ENCODE data around the gene LMOD3. TPM values are rescaled to one million over a fixed set of nuclear protein-coding genes. Genes with fewer than 3 reads are reported as not detected.

Gene LMOD3
- total RNA-seq, 2 donors from 2014 or later, result 0.11 TPM; not detected in 1

DNA sequence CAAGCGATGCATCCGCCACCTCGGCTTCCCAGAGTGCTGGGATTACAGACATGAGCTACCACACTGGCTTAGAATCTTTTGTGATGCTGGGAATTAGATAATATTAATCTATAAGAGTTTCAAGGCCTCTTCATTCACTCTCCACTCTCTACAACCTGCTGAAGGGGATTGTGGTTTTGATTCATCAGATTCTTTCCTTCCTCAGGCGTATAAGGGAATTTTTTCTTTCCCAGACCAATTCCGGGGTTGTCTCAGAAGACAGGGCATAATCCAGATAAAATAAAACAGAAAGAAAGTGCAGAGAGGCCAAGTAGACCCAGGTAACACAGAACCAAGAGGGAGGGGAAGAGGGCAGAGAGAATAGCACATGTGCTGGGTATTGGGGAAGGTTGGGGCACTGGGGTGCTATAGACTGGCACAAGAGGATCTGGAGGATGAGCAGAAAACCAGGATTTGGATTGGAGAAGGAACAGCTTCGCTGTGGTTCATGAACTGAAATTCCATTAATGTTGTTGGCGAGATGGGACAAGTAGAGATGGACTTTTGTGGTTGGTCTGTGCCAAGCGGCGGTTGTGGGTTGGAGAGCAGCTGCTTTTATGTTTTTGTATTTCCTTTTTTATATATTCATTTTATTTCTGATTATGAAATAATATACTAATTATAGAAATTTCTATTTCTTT lies 24.8 kb downstream of the LMOD3 start:
- Histone ChIP-seq H3K9me3 (no peaks in the 10 kb centered on the region), H3K4me1 (peaks cover 5% of the 10 kb centered on the region), H3K36me3 (no peaks in the 10 kb centered on the region), H3K4me3 (no peak overlapping the region), H3K27me3 (no peaks in the 10 kb centered on the region), H3K9ac (ENCODE audit: low read depth in 2 of 2, low read length in 2 of 2) (no peak overlapping the region), H3K27ac (no peak overlapping the region)
- TF ChIP-seq, protein P1, sequence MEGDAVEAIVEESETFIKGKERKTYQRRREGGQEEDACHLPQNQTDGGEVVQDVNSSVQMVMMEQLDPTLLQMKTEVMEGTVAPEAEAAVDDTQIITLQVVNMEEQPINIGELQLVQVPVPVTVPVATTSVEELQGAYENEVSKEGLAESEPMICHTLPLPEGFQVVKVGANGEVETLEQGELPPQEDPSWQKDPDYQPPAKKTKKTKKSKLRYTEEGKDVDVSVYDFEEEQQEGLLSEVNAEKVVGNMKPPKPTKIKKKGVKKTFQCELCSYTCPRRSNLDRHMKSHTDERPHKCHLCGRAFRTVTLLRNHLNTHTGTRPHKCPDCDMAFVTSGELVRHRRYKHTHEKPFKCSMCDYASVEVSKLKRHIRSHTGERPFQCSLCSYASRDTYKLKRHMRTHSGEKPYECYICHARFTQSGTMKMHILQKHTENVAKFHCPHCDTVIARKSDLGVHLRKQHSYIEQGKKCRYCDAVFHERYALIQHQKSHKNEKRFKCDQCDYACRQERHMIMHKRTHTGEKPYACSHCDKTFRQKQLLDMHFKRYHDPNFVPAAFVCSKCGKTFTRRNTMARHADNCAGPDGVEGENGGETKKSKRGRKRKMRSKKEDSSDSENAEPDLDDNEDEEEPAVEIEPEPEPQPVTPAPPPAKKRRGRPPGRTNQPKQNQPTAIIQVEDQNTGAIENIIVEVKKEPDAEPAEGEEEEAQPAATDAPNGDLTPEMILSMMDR (IDR thresholded peaks at IDR 0.05), result no peak
- no peak for DNase-seq
- intact Hi-C loops (cut with DNase I), result no loop called here

DNA sequence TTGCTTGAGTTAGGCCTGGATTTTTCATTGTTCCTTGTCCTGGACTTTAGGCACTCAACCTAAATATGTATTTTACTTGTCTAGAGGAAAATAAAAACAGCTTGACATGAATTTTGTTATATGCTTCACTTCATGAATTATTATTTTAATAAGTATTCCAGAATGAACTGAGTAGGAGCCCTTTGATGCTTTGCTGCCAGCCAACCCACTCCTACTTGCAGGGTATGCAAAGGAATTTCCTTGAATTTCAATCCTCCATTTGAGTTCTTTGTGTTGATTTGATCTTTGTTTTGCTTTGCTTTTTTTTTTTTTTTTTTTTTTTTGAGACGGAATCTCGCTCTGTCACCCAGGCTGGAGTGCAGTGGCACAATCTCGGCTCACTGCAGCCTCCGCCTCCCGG lies 26.1 kb downstream of the LMOD3 start:
- TF ChIP-seq, protein P1 (IDR thresholded peaks at IDR 0.05), result no peak
- no peak overlapping the region for H3K9ac ChIP-seq (ENCODE audit: low read depth in 2 of 2, low read length in 2 of 2)
- H3K27me3 ChIP-seq, result no peaks in the 10 kb centered on the region
- no peaks in the 10 kb centered on the region for H3K9me3 ChIP-seq
- H3K27ac ChIP-seq, result no peak overlapping the region
- H3K4me3 ChIP-seq, result no peak overlapping the region
- no peaks in the 10 kb centered on the region for H3K36me3 ChIP-seq
- no peak for DNase-seq
- peaks cover 10% of the 10 kb centered on the region for H3K4me1 ChIP-seq
- intact Hi-C loops (cut with DNase I), result no loop called here

DNA sequence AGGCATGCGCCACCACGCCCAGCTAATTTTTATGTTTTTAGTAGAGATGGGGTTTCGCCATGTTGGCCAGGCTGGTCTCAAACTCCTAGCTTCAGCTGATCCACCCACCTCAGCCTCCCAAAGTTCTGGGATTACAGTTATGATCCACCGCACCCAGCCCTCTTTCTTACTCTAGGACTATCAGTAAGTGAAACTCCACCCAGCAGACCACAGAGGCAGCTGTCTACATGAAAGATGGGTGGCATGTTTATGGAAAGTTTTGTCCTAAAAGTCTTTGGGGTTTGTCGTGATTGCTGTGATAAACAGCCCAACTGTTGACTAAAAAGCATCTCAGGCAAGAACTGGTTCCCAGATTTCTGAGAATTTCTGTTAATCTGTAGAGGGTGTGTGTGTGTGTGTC lies 26.8 kb downstream of the LMOD3 start:
- H3K9me3 ChIP-seq, result no peaks in the 10 kb centered on the region
- TF ChIP-seq, protein P1 (IDR thresholded peaks at IDR 0.05), result no peak
- no peaks in the 10 kb centered on the region for H3K27me3 ChIP-seq
- H3K27ac ChIP-seq, result no peak overlapping the region
- no peak overlapping the region for H3K4me3 ChIP-seq
- no peak overlapping the region for H3K9ac ChIP-seq (ENCODE audit: low read depth in 2 of 2, low read length in 2 of 2)
- no peak for DNase-seq
- intact Hi-C loops (cut with DNase I), result no loop called here
- H3K4me1 ChIP-seq, result peaks cover 10% of the 10 kb centered on the region
- H3K36me3 ChIP-seq, result no peaks in the 10 kb centered on the region

DNA sequence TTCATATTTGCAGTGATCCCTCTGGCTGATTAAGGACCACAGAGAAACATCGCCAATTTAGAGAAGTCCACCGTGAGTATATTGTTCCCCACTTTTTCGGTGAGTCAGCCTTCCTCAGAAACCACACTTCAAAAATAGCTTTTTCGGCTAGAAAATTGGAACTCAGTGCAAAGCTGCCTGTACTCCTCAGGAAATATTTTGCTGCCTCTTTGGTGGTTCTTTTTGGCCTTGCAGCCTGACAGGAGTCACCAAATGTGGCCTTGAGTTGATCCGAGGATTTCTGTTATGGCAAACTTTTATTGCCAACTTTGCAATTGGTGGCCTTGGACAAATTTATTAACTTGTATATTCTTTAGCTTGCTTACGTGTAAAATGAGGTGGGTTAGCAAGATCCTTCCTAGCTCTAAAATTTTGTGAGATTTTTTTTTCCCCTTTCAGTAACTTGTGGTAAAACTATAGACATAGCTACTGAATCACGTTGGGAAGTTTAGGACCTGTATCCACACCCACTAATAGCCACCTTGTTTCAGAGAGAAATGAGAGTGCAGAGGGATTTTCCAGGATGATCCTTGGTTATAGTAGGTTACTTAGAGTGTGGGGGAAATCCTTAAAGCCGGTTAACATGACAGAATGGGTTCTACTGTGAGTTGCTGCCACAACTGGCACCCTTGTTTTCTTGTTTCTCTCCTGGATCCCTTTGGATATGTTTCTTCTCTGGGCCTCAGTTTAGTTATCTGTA lies 27.8 kb downstream of the LMOD3 start:
- Histone ChIP-seq H3K9me3 (no peaks in the 10 kb centered on the region), H3K27ac (peak overlapping the region; percentile 58), H3K27me3 (no peaks in the 10 kb centered on the region), H3K4me1 (peaks cover 10% of the 10 kb centered on the region), H3K9ac (ENCODE audit: low read depth in 2 of 2, low read length in 2 of 2) (no peak overlapping the region), H3K36me3 (no peaks in the 10 kb centered on the region), H3K4me3 (no peak overlapping the region)
- no peak for DNase-seq
- TF ChIP-seq, protein P1 (IDR thresholded peaks at IDR 0.05), result no peak
- intact Hi-C loops (cut with DNase I), result no loop called here

DNA sequence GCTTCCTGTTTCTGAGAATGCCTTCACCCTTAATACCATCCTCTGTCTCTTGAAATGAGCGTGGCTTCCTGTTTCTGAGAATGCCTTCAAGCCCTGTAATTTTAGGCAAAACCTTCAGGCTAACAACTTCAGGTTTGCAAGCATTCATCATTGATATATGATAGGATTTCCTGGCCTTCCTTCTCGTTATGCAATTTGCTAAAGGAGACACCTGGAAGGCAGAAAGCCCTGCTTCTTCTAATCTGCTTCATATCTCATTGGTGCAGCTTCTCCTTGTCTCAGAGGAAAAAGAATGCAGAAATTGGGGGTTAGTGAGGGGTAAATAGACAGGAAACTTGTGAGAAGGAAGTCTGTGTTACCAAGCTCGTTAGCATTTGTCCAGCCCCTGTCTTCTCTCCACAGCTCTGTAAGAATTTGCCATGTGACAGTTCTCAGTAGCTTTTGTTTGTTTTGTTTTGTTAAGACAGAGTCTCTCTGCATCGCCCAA lies 30.3 kb downstream of the LMOD3 start:
- no peak for DNase-seq
- intact Hi-C loops (cut with DNase I), result no loop called here
- peak overlapping the region; percentile 58 for H3K27ac ChIP-seq
- no peak overlapping the region for H3K9ac ChIP-seq (ENCODE audit: low read depth in 2 of 2, low read length in 2 of 2)
- TF ChIP-seq, protein P1 (IDR thresholded peaks at IDR 0.05), result no peak
- no peaks in the 10 kb centered on the region for H3K27me3 ChIP-seq
- no peaks in the 10 kb centered on the region for H3K36me3 ChIP-seq
- H3K9me3 ChIP-seq, result no peaks in the 10 kb centered on the region
- H3K4me3 ChIP-seq, result no peak overlapping the region
- H3K4me1 ChIP-seq, result peaks cover 16% of the 10 kb centered on the region
